SKM-1 treated with dmso at 0.1 percent for 144 hours (cell line): ENCODE data around the gene FBXO27.
"Not testable (repeated sequence)": the region's sequence is repeated elsewhere in the genome, so short reads cannot be mapped to it uniquely, and the experiment has no call there.

Experiments
- DNase-seq: peaks from one replicate; lab custom pipeline; 2025; ENCODE audit not compliant: unreplicated experiment; lab: John Stamatoyannopoulos, UW

Gene FBXO27

GRCh38 chr19:39032063-39032918 is at the start of gene FBXO27:
FBXO27 (minus strand) TSS chr19:39032549; CDS start chr19:39032227, 322 bp downstream.
- DNase-seq = no peak

GRCh38 chr19:39080431-39080830 is 48.1 kb upstream of the FBXO27 start:
- DNase-seq = no peak

GRCh38 chr19:39078436-39079200 is 46.3 kb upstream of the FBXO27 start:
- DNase-seq = no peak

GRCh38 chr19:39077323-39077722 is 45.0 kb upstream of the FBXO27 start:
- DNase-seq = no peak

- no peak for DNase-seq
These were observed 42.6 kb upstream of the FBXO27 start for GRCh38 chr19:39074942-39075341.

- no peak for DNase-seq
These were observed 41.9 kb upstream of the FBXO27 start for GRCh38 chr19:39074205-39074692.

- DNase-seq = no peak
These were observed 38.5 kb upstream of the FBXO27 start for GRCh38 chr19:39070888-39071287.

- not testable (repeated sequence) for DNase-seq
These were observed 35.9 kb upstream of the FBXO27 start for GRCh38 chr19:39068259-39068658.

- DNase-seq = no peak
These were observed 34.8 kb upstream of the FBXO27 start for GRCh38 chr19:39067104-39067503.

- DNase-seq = no peak
These were observed 33.6 kb upstream of the FBXO27 start for GRCh38 chr19:39065928-39066327.

GRCh38 chr19:39064405-39064804 is 32.1 kb upstream of the FBXO27 start:
- DNase-seq = no peak

GRCh38 chr19:39060171-39060570 is 27.8 kb upstream of the FBXO27 start:
- no peak for DNase-seq

GRCh38 chr19:39059302-39059701 is 27.0 kb upstream of the FBXO27 start:
- no peak for DNase-seq

GRCh38 chr19:39057615-39058014 is 25.3 kb upstream of the FBXO27 start:
- no peak for DNase-seq

- DNase-seq = no peak
These were observed 21.7 kb upstream of the FBXO27 start for GRCh38 chr19:39054091-39054470.

GRCh38 chr19:39053276-39054090 is 21.1 kb upstream of the FBXO27 start:
- no peak for DNase-seq

- no peak for DNase-seq
These were observed 20.5 kb upstream of the FBXO27 start for GRCh38 chr19:39052846-39053245.

GRCh38 chr19:39052243-39052746 is 19.9 kb upstream of the FBXO27 start:
- peak; percentile 39 for DNase-seq

GRCh38 chr19:39047073-39047472 is 14.7 kb upstream of the FBXO27 start:
- DNase-seq = no peak

- DNase-seq = no peak
These were observed 13.9 kb upstream of the FBXO27 start for GRCh38 chr19:39046037-39046821.
